Measurements from ENCODE around the gene TMOD2.

DNA sequence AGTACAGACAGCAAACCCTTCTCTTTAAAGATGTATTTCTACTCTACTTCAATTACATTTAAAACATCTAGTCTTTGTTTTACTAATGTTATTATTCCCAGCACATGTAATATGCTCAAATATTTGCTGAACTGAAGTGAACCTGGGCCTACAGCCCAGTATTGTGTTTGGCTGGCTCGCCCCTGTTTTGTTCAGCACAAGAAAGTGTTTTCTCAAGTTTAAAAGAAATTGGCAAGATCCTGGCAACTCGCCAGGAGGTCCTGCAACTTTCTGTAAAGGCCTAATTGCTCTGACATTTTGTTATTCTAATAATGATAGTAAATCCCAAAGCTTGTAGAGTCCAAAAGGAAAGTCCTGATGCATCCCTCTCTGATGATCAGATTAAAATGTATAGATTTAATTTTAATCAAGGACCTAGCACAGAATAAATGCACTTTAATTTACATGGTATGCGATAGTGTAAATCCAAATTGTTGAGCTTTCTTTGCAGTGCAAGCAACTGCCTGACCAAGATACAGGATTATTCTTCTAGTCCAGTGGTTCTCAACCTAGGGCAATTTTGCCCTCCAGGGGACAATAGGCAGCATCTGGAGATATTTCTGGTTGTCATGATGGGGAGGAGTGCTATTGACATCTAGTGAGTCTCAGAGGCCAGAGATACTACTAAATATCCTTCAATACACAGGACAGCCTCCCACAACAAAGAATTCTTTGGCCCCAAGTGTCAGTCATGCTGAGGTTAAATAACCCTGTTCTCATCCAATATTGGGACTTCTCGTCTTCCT is 42.3 kb downstream of the TMOD2 start:
- TF ChIP-seq, protein P1, sequence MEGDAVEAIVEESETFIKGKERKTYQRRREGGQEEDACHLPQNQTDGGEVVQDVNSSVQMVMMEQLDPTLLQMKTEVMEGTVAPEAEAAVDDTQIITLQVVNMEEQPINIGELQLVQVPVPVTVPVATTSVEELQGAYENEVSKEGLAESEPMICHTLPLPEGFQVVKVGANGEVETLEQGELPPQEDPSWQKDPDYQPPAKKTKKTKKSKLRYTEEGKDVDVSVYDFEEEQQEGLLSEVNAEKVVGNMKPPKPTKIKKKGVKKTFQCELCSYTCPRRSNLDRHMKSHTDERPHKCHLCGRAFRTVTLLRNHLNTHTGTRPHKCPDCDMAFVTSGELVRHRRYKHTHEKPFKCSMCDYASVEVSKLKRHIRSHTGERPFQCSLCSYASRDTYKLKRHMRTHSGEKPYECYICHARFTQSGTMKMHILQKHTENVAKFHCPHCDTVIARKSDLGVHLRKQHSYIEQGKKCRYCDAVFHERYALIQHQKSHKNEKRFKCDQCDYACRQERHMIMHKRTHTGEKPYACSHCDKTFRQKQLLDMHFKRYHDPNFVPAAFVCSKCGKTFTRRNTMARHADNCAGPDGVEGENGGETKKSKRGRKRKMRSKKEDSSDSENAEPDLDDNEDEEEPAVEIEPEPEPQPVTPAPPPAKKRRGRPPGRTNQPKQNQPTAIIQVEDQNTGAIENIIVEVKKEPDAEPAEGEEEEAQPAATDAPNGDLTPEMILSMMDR (IDR thresholded peaks at IDR 0.05), result no peak
- TF ChIP-seq POLR2A (IDR thresholded peaks at IDR 0.05), result no peak
